ENCODE results near the gene GRHL3. TPM values are rescaled to one million over a fixed set of nuclear protein-coding genes. Genes with fewer than 3 reads are reported as not detected.

The GRHL3 gene
- total and polyA plus RNA-seq, 2 donors (not counting 3 experiments of a cell fraction or from before 2014, with no cell fraction given): not detected

GRCh38 chr1:24355466-24355865 is 36.3 kb downstream of the GRHL3 start:
- no peaks in the 10 kb centered on the region for H3K27me3 ChIP-seq (ENCODE audit: control insufficient read depth in 2 of 2, insufficient read depth in 2 of 2, low read length in 2 of 2)
- dilution Hi-C loops (cut with MboI; ENCODE audit: extremely low pct_ligation_motif_present, low sequenced_read_pairs): no loop called here

More at GRCh38 chr1:24355466-24355865, 36.3 kb downstream of the GRHL3 start:
- Histone ChIP-seq H2AFZ (ENCODE audit: low read depth, low read length) (no peak overlapping the region), H3K9me1 (replicated peaks; ENCODE audit: control insufficient read depth, extremely low read depth, insufficient read depth, low read length) (no peaks in the 10 kb centered on the region), H3K4me2 (ENCODE audit: insufficient read depth, low read length) (no peak overlapping the region), H3K9me3 (replicated peaks; ENCODE audit: control insufficient read depth, insufficient read depth, low read length) (no peaks in the 10 kb centered on the region), H3K27ac (ENCODE audit: insufficient read depth, low read depth, low read length) (no peak overlapping the region), H3K4me1 (ENCODE audit: control insufficient read depth, extremely low read depth, insufficient read depth, low read length) (no peaks in the 10 kb centered on the region), H4K20me1 (replicated peaks; ENCODE audit: control insufficient read depth, extremely low read depth, insufficient read depth, low read length) (no peaks in the 10 kb centered on the region), H3K9ac (replicated peaks; ENCODE audit: extremely low read depth, insufficient read depth, low read length) (no peak overlapping the region), H3K36me3 (ENCODE audit: control insufficient read depth in 2 of 2, extremely low read depth in 1 of 2, insufficient read depth in 2 of 2, low read length in 2 of 2) (no peaks in the 10 kb centered on the region), H3K79me2 (ENCODE audit: control insufficient read depth, insufficient read depth, low read length) (no peaks in the 10 kb centered on the region), H3K4me3 (replicated peaks in 1 of 3; ENCODE audit: insufficient read depth in 1 of 3, low read depth in 1 of 3, low read length in 3 of 3) (no peak overlapping the region)
- ChIA-PET POLR2A (no interaction called here), CTCF (no interaction called here)
- TF ChIP-seq EZH2 (IDR thresholded peaks at IDR 0.05; ENCODE audit: borderline replicate concordance, low read depth, low read length, severe bottlenecking) (no peak), POLR2AphosphoS5 (IDR thresholded peaks at IDR 0.05; ENCODE audit: insufficient read depth, low read depth, low read length) (no peak), CTCF (IDR thresholded peaks at IDR 0.05; ENCODE audit: extremely low read depth in 1 of 2, insufficient read depth in 1 of 2, low read depth in 1 of 2, low read length in 2 of 2) (no peak), MYC (IDR thresholded peaks at IDR 0.05; ENCODE audit: low read depth, low read length) (no peak), FOS (IDR thresholded peaks at IDR 0.05; ENCODE audit: borderline replicate concordance, insufficient read depth, low read length) (no peak), GATA2 (IDR thresholded peaks at IDR 0.05; ENCODE audit: insufficient read depth, insufficient read length, low read depth, low read length) (no peak), JUN (IDR thresholded peaks at IDR 0.05; ENCODE audit: borderline replicate concordance, insufficient read depth, insufficient read length, low read depth) (no peak), MAX (IDR thresholded peaks at IDR 0.05; ENCODE audit: insufficient read depth, insufficient read length) (no peak), POLR2A (IDR thresholded peaks at IDR 0.05; ENCODE audit: low read depth, low read length) (no peak)
- no TSS peak for BruUV-seq (replicated peaks)
- FAIRE-seq: no peak
- intact Hi-C loops (cut with micrococcal nuclease): no loop called here
- DNase-seq (ENCODE audit: low read depth, low spot score): no peak
